Uterus (tissue), 4 donors: ENCODE measurements around the gene SNX22. TPM values are rescaled to one million over a fixed set of nuclear protein-coding genes. Genes with fewer than 3 reads are reported as not detected.

ENCODE experiments used
- DNase-seq, 2 donors: peaks; one replicate each; pipeline ENCODE4 v3.0.0-alpha.2; 2019 to 2020
- H3K27ac ChIP-seq, 2 donors: fragments of 200-600 bp; sonication (generic); 1 replicate in 1 of 2; 2 replicates in 1 of 2; pipeline ENCODE4 v1.5.1; 2016 to 2018
- H3K27me3 ChIP-seq, 2 donors: fragments of 200-600 bp; sonication (generic); one replicate each; pipeline ENCODE4 v1.5.1; 2018 to 2019; ENCODE audit warnings: control low read depth in 1 of 2
- H3K36me3 ChIP-seq, 2 donors: fragments of 200-600 bp; sonication (generic); one replicate each; pipeline ENCODE4 v1.5.1; 2019; ENCODE audit warnings: control low read depth in 1 of 2
- H3K4me1 ChIP-seq, 2 donors: fragments of 200-600 bp; sonication (generic); one replicate each; pipeline ENCODE4 v1.5.1; 2018 to 2019; ENCODE audit warnings: control low read depth in 1 of 2
- H3K4me3 ChIP-seq, 2 donors: fragments of 200-600 bp; sonication (generic); 1 replicate in 1 of 2; 2 replicates in 1 of 2; pipeline ENCODE4 v1.5.1; 2018 to 2019; ENCODE audit warnings: mild to moderate bottlenecking in 1 of 2
- H3K9me3 ChIP-seq, 2 donors: fragments of 200-600 bp; sonication (generic); one replicate each; pipeline ENCODE4 v1.5.1; 2019; ENCODE audit warnings: control low read depth in 1 of 2
- POLR2A ChIP-seq, 2 donors: fragments of 450-650 bp; IDR thresholded peaks; one replicate each; pipeline ENCODE4 v1.6.1; 2016; ENCODE audit warnings: antibody characterized with exemption in 2 of 2, mild to moderate bottlenecking in 1 of 2, moderate library complexity in 1 of 2
- intact Hi-C: fragments of 100-400 bp; cut with DNase I; formaldehyde crosslinking; loops from one replicate; pipeline ENCODE4 v1.15.1; 2023; ENCODE audit warnings: low total_unique reads
- total RNA-seq, 4 donors: library from RNA; depleted of rRNA in 3 of 4; stranded (reverse); fragments of >200 nt in 3 of 4; gene quantifications; one replicate each; pipeline versions ENCODE4 v1.1.0 to v1.2.4, GENCODE V29; 2014 to 2023
- TF ChIP-seq, protein P1 (sequence below), 4 experiments: fragments of 200-600 bp in 2 of 4; fragments of 450-650 bp in 2 of 4; sonication (generic) in 2 of 4; IDR thresholded peaks; one replicate each; pipeline ENCODE4 v1.5.1; 2016 to 2019; ENCODE audit warnings: antibody characterized with exemption in 4 of 4, mild to moderate bottlenecking in 2 of 4, moderate library complexity in 1 of 4
- donor health status: DM: yes; HTN: yes; CAD: no.

The SNX22 gene
- total RNA-seq, 4 donors from 2014 or later = 0.55 to 1.7 TPM; not detected in 2

DNA sequence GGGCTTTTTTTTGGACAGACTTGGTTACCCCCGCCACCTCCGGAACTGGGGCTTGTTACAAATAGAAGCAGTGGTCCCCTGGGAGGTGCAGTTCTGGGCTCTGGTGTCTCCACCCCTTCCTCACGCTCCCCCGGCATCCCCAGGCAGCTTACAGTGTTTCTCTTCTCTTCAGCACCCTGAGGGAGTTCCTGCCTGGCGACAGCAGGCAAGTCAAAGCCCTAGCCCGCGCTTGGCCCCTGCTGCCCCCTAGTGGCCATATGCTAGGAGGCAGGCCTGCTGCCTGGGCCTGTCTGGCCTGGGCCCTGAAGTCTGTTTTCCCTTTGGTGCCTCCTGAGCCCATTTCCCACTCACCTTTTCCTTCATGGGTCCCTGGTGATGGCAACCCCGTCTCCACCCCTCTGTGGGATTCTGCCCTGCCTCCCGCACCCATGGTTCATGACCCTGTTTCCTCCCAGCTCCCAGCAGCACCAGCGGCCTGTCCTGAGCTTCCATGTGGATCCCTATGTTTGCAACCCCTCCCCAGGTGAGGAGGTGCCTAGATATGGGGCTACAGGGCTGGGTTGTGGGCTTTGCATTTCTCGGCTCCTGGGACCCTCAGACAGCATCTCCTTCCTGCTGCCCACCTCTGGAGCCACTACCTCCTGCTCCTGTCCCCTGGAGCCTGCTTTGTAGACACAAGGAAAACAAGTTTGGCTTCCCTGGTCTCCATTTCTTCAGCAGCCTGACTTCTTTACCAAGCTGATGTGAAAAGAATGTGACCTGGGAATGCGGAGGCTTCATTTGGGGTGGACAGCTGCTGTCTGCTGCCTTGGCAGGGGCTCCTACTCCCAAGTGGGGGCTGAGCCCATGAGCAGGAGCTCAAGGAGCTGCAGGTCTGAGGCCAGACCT is 2.2 kb downstream of the SNX22 start:
- DNase-seq = peak; percentile 84 to 88
- TF ChIP-seq POLR2A (IDR thresholded peaks at IDR 0.05) = no peak
- TF ChIP-seq, protein P1, sequence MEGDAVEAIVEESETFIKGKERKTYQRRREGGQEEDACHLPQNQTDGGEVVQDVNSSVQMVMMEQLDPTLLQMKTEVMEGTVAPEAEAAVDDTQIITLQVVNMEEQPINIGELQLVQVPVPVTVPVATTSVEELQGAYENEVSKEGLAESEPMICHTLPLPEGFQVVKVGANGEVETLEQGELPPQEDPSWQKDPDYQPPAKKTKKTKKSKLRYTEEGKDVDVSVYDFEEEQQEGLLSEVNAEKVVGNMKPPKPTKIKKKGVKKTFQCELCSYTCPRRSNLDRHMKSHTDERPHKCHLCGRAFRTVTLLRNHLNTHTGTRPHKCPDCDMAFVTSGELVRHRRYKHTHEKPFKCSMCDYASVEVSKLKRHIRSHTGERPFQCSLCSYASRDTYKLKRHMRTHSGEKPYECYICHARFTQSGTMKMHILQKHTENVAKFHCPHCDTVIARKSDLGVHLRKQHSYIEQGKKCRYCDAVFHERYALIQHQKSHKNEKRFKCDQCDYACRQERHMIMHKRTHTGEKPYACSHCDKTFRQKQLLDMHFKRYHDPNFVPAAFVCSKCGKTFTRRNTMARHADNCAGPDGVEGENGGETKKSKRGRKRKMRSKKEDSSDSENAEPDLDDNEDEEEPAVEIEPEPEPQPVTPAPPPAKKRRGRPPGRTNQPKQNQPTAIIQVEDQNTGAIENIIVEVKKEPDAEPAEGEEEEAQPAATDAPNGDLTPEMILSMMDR (IDR thresholded peaks at IDR 0.05) = peak; percentile 89 to 98 (median 92)
- Histone ChIP-seq H3K36me3 (no peaks in the 10 kb centered on the region), H3K9me3 (no peaks in the 10 kb centered on the region), H3K4me3 (no peak overlapping the region), H3K27me3 (peaks cover 0 to 10% of the 10 kb centered on the region in 2 donors), H3K27ac (peak overlapping the region; percentile 37 to 51), H3K4me1 (peaks cover 0 to 24% of the 10 kb centered on the region in 2 donors)
- intact Hi-C loops = no loop called here

DNA sequence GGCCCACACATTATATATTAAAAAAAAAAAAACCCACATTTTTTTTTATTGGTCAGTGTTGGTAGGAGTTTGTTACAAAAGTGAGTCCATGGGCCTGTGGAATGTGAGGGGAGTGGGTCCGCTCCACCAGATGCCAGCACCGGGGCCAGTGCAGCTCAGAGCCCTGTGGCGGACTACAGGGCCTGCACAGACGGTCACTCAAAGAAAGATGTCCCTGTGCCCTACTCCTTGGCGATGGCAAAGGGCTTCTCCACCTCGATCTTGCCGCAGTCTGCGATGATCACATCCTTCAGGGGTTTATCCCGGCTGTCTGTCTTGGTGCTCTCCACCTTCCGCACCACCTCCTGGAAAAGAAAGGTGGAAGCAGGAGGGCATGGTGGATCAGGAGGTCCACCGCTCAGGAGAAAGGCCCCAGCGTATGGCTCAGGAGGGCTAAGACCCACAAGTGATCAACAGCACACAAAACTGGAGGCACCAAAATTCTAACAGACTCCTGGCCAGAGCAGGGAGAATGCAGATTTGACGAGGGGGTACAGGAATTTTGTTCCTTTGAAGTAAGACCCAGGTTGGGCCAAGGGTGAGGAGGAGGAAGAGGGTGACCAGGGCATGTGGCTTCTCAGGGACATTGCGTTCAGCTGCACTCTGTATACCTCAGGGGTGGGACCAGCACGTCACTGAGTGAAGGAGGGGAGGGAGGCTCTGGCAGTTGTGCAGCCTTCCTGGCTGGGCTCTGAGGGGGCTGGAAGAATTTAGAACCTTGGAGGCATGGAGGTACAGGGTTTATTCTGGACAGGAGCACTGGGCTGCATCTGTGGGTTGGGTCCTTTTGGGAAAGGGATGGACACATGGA is 4.5 kb downstream of the SNX22 start:
- Histone ChIP-seq H3K4me3 (no peak overlapping the region), H3K27me3 (peaks cover 0 to 9% of the 10 kb centered on the region in 2 donors), H3K4me1 (peaks cover 0 to 24% of the 10 kb centered on the region in 2 donors), H3K27ac (no peak overlapping the region), H3K36me3 (no peaks in the 10 kb centered on the region), H3K9me3 (no peaks in the 10 kb centered on the region)
- TF ChIP-seq POLR2A (IDR thresholded peaks at IDR 0.05) = no peak
- TF ChIP-seq, protein P1 (IDR thresholded peaks at IDR 0.05) = no peak
- intact Hi-C loops = no loop called here
- DNase-seq = no peak

DNA sequence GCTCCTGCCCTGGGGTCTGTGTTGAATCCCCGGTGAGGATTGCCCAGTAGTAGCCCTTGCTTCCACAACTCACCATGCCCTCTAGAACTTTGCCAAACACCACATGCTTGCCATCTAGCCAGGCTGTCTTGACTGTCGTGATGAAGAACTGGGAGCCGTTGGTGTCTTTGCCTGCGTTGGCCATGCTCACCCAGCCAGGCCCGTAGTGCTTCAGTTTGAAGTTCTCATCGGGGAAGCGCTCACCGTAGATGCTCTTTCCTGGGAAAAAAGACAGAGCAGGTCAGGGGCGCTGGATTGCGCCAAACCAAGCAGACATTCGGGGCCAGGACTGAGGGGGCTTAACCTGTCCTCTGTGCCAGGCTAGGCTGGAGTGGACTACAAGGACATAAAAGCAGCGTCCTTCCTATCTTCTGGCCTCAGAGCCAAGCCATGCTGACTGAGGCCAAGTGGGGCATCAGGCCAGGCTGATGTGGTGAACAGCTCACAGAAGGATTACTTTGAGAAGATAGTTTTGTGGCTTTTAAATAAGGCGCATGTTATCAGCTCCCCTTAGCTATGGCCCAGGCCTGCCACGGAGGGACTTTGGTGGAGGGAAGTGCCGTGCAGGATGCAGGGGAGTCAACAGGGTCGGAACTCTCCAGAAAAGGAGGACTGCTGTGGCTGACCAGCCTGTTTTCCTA is 5.3 kb downstream of the SNX22 start:
- H3K4me1 ChIP-seq = peaks cover 0 to 27% of the 10 kb centered on the region in 2 donors
- no peaks in the 10 kb centered on the region for H3K36me3 ChIP-seq
- no peaks in the 10 kb centered on the region for H3K9me3 ChIP-seq
- H3K4me3 ChIP-seq = no peak overlapping the region
- TF ChIP-seq, protein P1 (IDR thresholded peaks at IDR 0.05) = no peak
- TF ChIP-seq POLR2A (IDR thresholded peaks at IDR 0.05) = no peak
- H3K27me3 ChIP-seq = peaks cover 0 to 2% of the 10 kb centered on the region in 2 donors
- no peak for DNase-seq
- H3K27ac ChIP-seq = no peak overlapping the region
- intact Hi-C loops = no loop called here

DNA sequence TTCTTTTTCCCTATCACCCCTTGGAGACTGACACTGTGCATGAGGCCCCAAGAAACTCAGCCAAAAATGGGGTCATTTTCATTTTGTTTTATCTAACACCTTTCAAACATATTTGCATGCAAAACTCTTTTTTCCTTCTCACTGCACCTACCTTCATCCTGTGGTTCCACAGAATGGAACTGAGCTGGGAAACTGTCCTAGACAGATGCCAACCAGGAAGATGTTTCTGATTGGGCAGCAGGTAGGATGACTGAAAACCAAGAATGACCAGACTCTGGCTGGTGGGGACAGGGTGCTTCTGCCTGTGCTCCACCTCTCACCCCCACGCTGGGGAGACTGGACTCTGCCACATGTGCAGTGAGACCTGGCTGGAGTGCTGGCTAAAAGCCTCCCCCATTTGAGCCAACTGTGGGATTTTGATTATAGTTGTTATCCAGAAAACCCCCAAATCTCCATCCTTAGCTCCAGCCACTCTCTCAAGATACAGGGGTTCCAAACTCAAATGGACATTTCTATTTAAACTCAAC is 6.1 kb downstream of the SNX22 start:
- intact Hi-C loops = no loop called here
- no peak overlapping the region for H3K27ac ChIP-seq
- peaks cover 0 to 22% of the 10 kb centered on the region in 2 donors for H3K4me1 ChIP-seq
- H3K36me3 ChIP-seq = no peaks in the 10 kb centered on the region
- no peaks in the 10 kb centered on the region for H3K9me3 ChIP-seq
- no peak overlapping the region for H3K4me3 ChIP-seq
- DNase-seq = no peak
- TF ChIP-seq POLR2A (IDR thresholded peaks at IDR 0.05) = no peak
- TF ChIP-seq, protein P1 (IDR thresholded peaks at IDR 0.05) = no peak
- no peaks in the 10 kb centered on the region for H3K27me3 ChIP-seq
